Activated CD8-positive, alpha-beta memory T cell treated with anti-CD3 and anti-CD28 coated beads, Interleukin-2, amount 10 ng/mL, durations not matched to agents 7 days and 5 days (primary cell): ENCODE data around the gene HABP2. TPM values are rescaled to one million over a fixed set of nuclear protein-coding genes. Genes with fewer than 3 reads are reported as not detected.
A peak's percentile ranks its signal among the peaks of the same experiment; 100 is the strongest.

Experiments
- ATAC-seq: fragments of 150-1000 bp; cut with Tn5 transposase; one replicate; pipeline ENCODE4 v1.10.0; 2021; ENCODE audit warnings: moderate library complexity
- CTCF ChIA-PET: fragments of 350-600 bp; sonication (Branson Sonifier 250); formaldehyde crosslinking; loops from one replicate; lab custom pipeline; 2021; ENCODE audit warnings: antibody characterized with exemption; lab: Charles Lee
- DNase-seq: peaks from one replicate; pipeline ENCODE4 v3.0.0-alpha.2; 2020
- H3K27ac Mint-ChIP-seq: one replicate; pipeline ENCODE4 v1.8.0; 2021; ENCODE audit warnings: mild to moderate bottlenecking, mixed read lengths
- H3K27me3 Mint-ChIP-seq: one replicate; pipeline ENCODE4 v1.8.0; 2021; ENCODE audit warnings: mixed read lengths
- H3K36me3 Mint-ChIP-seq: one replicate; pipeline ENCODE4 v1.8.0; 2021; ENCODE audit warnings: mild to moderate bottlenecking, mixed read lengths
- H3K4me1 Mint-ChIP-seq: one replicate; pipeline ENCODE4 v1.8.0; 2021; ENCODE audit warnings: mixed read lengths
- H3K4me3 Mint-ChIP-seq: one replicate; pipeline ENCODE4 v1.8.0; 2021; ENCODE audit warnings: mild to moderate bottlenecking, moderate library complexity, mixed read lengths
- H3K9me3 Mint-ChIP-seq: one replicate; pipeline ENCODE4 v1.8.0; 2022; ENCODE audit warnings: low read depth, mixed read lengths
- total RNA-seq, 2 experiments: library from RNA; stranded (reverse); gene quantifications; one replicate each; pipeline ENCODE4 v1.2.3, GENCODE V29; 2021

HABP2 gene
- total RNA-seq, 2 experiments from 2014 or later: not detected

- Mint-ChIP-seq H3K27ac (no peak overlapping the region), H3K27me3 (peaks cover 21% of the 10 kb centered on the region), H3K9me3 (no peaks in the 10 kb centered on the region), H3K4me3 (no peak overlapping the region), H3K36me3 (no peaks in the 10 kb centered on the region), H3K4me1 (peaks cover 14% of the 10 kb centered on the region)
- CTCF ChIA-PET: interaction anchor here (1.7 kb wide), 1 partner anchor 31 kb away, joined by 7 read pairs; no protein-coding TSS in a partner anchor
- no peak for DNase-seq
- ATAC-seq: no peak
Observed at GRCh38 chr10:113532724-113533123, 20.1 kb upstream of the HABP2 start.

- H3K36me3 Mint-ChIP-seq: no peaks in the 10 kb centered on the region
- DNase-seq (no peak), ATAC-seq (no peak)
- CTCF ChIA-PET: no interaction called here
- peaks cover 21% of the 10 kb centered on the region for H3K27me3 Mint-ChIP-seq
- H3K4me3 Mint-ChIP-seq: no peak overlapping the region
- no peak overlapping the region for H3K27ac Mint-ChIP-seq
- H3K9me3 Mint-ChIP-seq: no peaks in the 10 kb centered on the region
- peaks cover 14% of the 10 kb centered on the region for H3K4me1 Mint-ChIP-seq
Observed at GRCh38 chr10:113533801-113534200, 19.1 kb upstream of the HABP2 start.

GRCh38 chr10:113534423-113534822, 18.4 kb upstream of the HABP2 start:
- CTCF ChIA-PET: no interaction called here
- Mint-ChIP-seq H3K27me3 (peaks cover 22% of the 10 kb centered on the region), H3K9me3 (no peaks in the 10 kb centered on the region), H3K4me1 (peaks cover 17% of the 10 kb centered on the region), H3K4me3 (no peak overlapping the region), H3K36me3 (no peaks in the 10 kb centered on the region), H3K27ac (no peak overlapping the region)
- ATAC-seq: peak; percentile 88
- peak; percentile 77 for DNase-seq

GRCh38 chr10:113537672-113538071, 15.2 kb upstream of the HABP2 start:
- H3K27ac Mint-ChIP-seq: no peak overlapping the region
- H3K4me3 Mint-ChIP-seq: no peak overlapping the region
- H3K4me1 Mint-ChIP-seq: peaks cover 24% of the 10 kb centered on the region
- H3K36me3 Mint-ChIP-seq: no peaks in the 10 kb centered on the region
- no peaks in the 10 kb centered on the region for H3K9me3 Mint-ChIP-seq
- ATAC-seq (no peak), DNase-seq (no peak)
- CTCF ChIA-PET: interaction anchor here (1.2 kb wide), 1 partner anchor 26 kb away, joined by 3 read pairs; no protein-coding TSS in a partner anchor
- H3K27me3 Mint-ChIP-seq: peaks cover 31% of the 10 kb centered on the region

GRCh38 chr10:113538151-113538550, 14.7 kb upstream of the HABP2 start:
- Mint-ChIP-seq H3K4me1 (peaks cover 24% of the 10 kb centered on the region), H3K4me3 (no peak overlapping the region), H3K9me3 (no peaks in the 10 kb centered on the region), H3K27ac (no peak overlapping the region), H3K27me3 (peaks cover 26% of the 10 kb centered on the region), H3K36me3 (no peaks in the 10 kb centered on the region)
- no peak for ATAC-seq
- CTCF ChIA-PET: interaction anchor here (1.2 kb wide), 1 partner anchor 25 kb away, joined by 3 read pairs; no protein-coding TSS in a partner anchor
- DNase-seq: no peak

- CTCF ChIA-PET: no interaction called here
Observed at GRCh38 chr10:113539789-113540188, 13.1 kb upstream of the HABP2 start.

GRCh38 chr10:113540845-113541548, 11.9 kb upstream of the HABP2 start:
- Mint-ChIP-seq H3K4me1 (peaks cover 10% of the 10 kb centered on the region), H3K36me3 (no peaks in the 10 kb centered on the region), H3K9me3 (no peaks in the 10 kb centered on the region), H3K4me3 (no peak overlapping the region), H3K27me3 (peaks cover 25% of the 10 kb centered on the region), H3K27ac (no peak overlapping the region)
- DNase-seq (no peak), ATAC-seq (no peak)
- CTCF ChIA-PET: interaction anchor here (1.9 kb wide), 1 partner anchor 22 kb away, joined by 7 read pairs; no protein-coding TSS in a partner anchor

More at GRCh38 chr10:113539789-113540188, 13.1 kb upstream of the HABP2 start:
- H3K27ac Mint-ChIP-seq: no peak overlapping the region
- H3K9me3 Mint-ChIP-seq: no peaks in the 10 kb centered on the region
- ATAC-seq: no peak
- H3K36me3 Mint-ChIP-seq: no peaks in the 10 kb centered on the region
- no peak for DNase-seq
- peaks cover 28% of the 10 kb centered on the region for H3K27me3 Mint-ChIP-seq
- H3K4me3 Mint-ChIP-seq: no peak overlapping the region
- peaks cover 16% of the 10 kb centered on the region for H3K4me1 Mint-ChIP-seq

- CTCF ChIA-PET: interaction anchor here (1.9 kb wide), 1 partner anchor 22 kb away, joined by 7 read pairs; no protein-coding TSS in a partner anchor
- no peak for DNase-seq
- Mint-ChIP-seq H3K27me3 (peaks cover 24% of the 10 kb centered on the region), H3K9me3 (no peaks in the 10 kb centered on the region), H3K36me3 (no peaks in the 10 kb centered on the region), H3K27ac (no peak overlapping the region), H3K4me1 (peaks cover 10% of the 10 kb centered on the region), H3K4me3 (no peak overlapping the region)
- ATAC-seq: no peak
Observed at GRCh38 chr10:113541549-113541927, 11.3 kb upstream of the HABP2 start.

- DNase-seq (no peak), ATAC-seq (no peak)
- H3K36me3 Mint-ChIP-seq: no peaks in the 10 kb centered on the region
- H3K27me3 Mint-ChIP-seq: peaks cover 32% of the 10 kb centered on the region
- H3K9me3 Mint-ChIP-seq: no peaks in the 10 kb centered on the region
- H3K4me1 Mint-ChIP-seq: peaks cover 10% of the 10 kb centered on the region
- no peak overlapping the region for H3K27ac Mint-ChIP-seq
- no peak overlapping the region for H3K4me3 Mint-ChIP-seq
- CTCF ChIA-PET: no interaction called here
Observed at GRCh38 chr10:113543107-113543955, 9.5 kb upstream of the HABP2 start.

GRCh38 chr10:113544392-113544791, 8.5 kb upstream of the HABP2 start:
- CTCF ChIA-PET: no interaction called here
- H3K27me3 Mint-ChIP-seq: peaks cover 28% of the 10 kb centered on the region
- ATAC-seq: no peak
- no peaks in the 10 kb centered on the region for H3K36me3 Mint-ChIP-seq
- H3K27ac Mint-ChIP-seq: no peak overlapping the region
- H3K4me1 Mint-ChIP-seq: peaks cover 7% of the 10 kb centered on the region
- no peak for DNase-seq
- H3K9me3 Mint-ChIP-seq: no peaks in the 10 kb centered on the region
- H3K4me3 Mint-ChIP-seq: no peak overlapping the region

- ATAC-seq: no peak
- H3K27me3 Mint-ChIP-seq: peaks cover 24% of the 10 kb centered on the region
- H3K4me3 Mint-ChIP-seq: no peak overlapping the region
- no peaks in the 10 kb centered on the region for H3K36me3 Mint-ChIP-seq
- CTCF ChIA-PET: interaction anchor here (1.1 kb wide), 1 partner anchor 26 kb away, joined by 3 read pairs; no protein-coding TSS in a partner anchor
- H3K4me1 Mint-ChIP-seq: peaks cover 11% of the 10 kb centered on the region
- H3K9me3 Mint-ChIP-seq: no peaks in the 10 kb centered on the region
- no peak for DNase-seq
- H3K27ac Mint-ChIP-seq: no peak overlapping the region
Observed at GRCh38 chr10:113547426-113547825, 5.4 kb upstream of the HABP2 start.

- ATAC-seq (no peak), DNase-seq (no peak)
- no peaks in the 10 kb centered on the region for H3K9me3 Mint-ChIP-seq
- H3K27ac Mint-ChIP-seq: no peak overlapping the region
- CTCF ChIA-PET: interaction anchor here (1.3 kb wide), 1 partner anchor 13 kb away, joined by 3 read pairs; no protein-coding TSS in a partner anchor
- H3K4me3 Mint-ChIP-seq: no peak overlapping the region
- peaks cover 11% of the 10 kb centered on the region for H3K4me1 Mint-ChIP-seq
- no peaks in the 10 kb centered on the region for H3K36me3 Mint-ChIP-seq
- H3K27me3 Mint-ChIP-seq: peaks cover 28% of the 10 kb centered on the region
Observed at GRCh38 chr10:113549856-113550255, 3.0 kb upstream of the HABP2 start.

- H3K9me3 Mint-ChIP-seq: no peaks in the 10 kb centered on the region
- ATAC-seq: no peak
- peaks cover 11% of the 10 kb centered on the region for H3K4me1 Mint-ChIP-seq
- no peak for DNase-seq
- H3K27ac Mint-ChIP-seq: no peak overlapping the region
- H3K4me3 Mint-ChIP-seq: no peak overlapping the region
- peaks cover 27% of the 10 kb centered on the region for H3K27me3 Mint-ChIP-seq
- CTCF ChIA-PET: interaction anchor here (1.3 kb wide), 1 partner anchor 12 kb away, joined by 3 read pairs; no protein-coding TSS in a partner anchor
- H3K36me3 Mint-ChIP-seq: no peaks in the 10 kb centered on the region
Observed at GRCh38 chr10:113550365-113550764, 2.5 kb upstream of the HABP2 start.
